DND-41 (cell line): ENCODE results near the gene KCNRG.

ENCODE experiments used
- ATAC-seq: fragments of 200-7000 bp; cut with Tn5 transposase; 3 replicates; pipeline ENCODE4 v1.9.1; 2021; ENCODE audit warnings: low read depth; ENCODE audit not compliant: insufficient read depth
- DNase-seq: peaks from one replicate; pipeline ENCODE4 v3.0.0-alpha.2; 2020
- H2AFZ ChIP-seq: 2 replicates; pipeline ENCODE4 v1.6.0; 2012; ENCODE audit warnings: low read depth, low read length
- H3K27ac ChIP-seq: 2 replicates; pipeline ENCODE4 v1.5.1; 2012; ENCODE audit warnings: low read length, inconsistent platforms
- H3K27me3 ChIP-seq: fragments of 200-600 bp; sonication (generic); 2 replicates; pipeline ENCODE4 v1.6.0; 2012; ENCODE audit warnings: low read length, mild to moderate bottlenecking, inconsistent platforms; ENCODE audit not compliant: insufficient read depth, poor library complexity
- H3K36me3 ChIP-seq: 2 replicates; pipeline ENCODE4 v1.5.1; 2012; ENCODE audit warnings: low read length, inconsistent platforms; ENCODE audit not compliant: insufficient read depth
- H3K4me1 ChIP-seq: 2 replicates; pipeline ENCODE4 v1.5.1; 2012; ENCODE audit warnings: mild to moderate bottlenecking, low read length; ENCODE audit not compliant: insufficient read depth
- H3K4me2 ChIP-seq: 2 replicates; pipeline ENCODE4 v1.6.0; 2012; ENCODE audit warnings: mild to moderate bottlenecking, moderate library complexity, low read length, inconsistent platforms; ENCODE audit not compliant: insufficient read depth
- H3K4me3 ChIP-seq, 2 experiments: fragments of 200-600 bp in 1 of 2; shearing (Covaris generic) in 1 of 2; 2 replicates each; pipeline ENCODE4 v1.5.1; 2012 to 2016; ENCODE audit warnings: inconsistent platforms in 2 of 2, low read length in 2 of 2, mild to moderate bottlenecking in 2 of 2, low read depth in 1 of 2, moderate library complexity in 1 of 2
- H3K79me2 ChIP-seq: 2 replicates; pipeline ENCODE4 v1.6.0; 2012; ENCODE audit warnings: low read length, inconsistent platforms; ENCODE audit not compliant: insufficient read depth
- H3K9ac ChIP-seq: 2 replicates; pipeline ENCODE4 v1.6.0; 2012; ENCODE audit warnings: low read depth, mild to moderate bottlenecking, inconsistent platforms, low read length, moderate library complexity
- H3K9me3 ChIP-seq: 2 replicates; pipeline ENCODE4 v1.5.1; 2012; ENCODE audit warnings: low read length, moderate library complexity, mild to moderate bottlenecking, inconsistent platforms; ENCODE audit not compliant: insufficient read depth, severe bottlenecking
- H4K20me1 ChIP-seq: 2 replicates; pipeline ENCODE4 v1.6.0; 2012; ENCODE audit warnings: low read length; ENCODE audit not compliant: insufficient read depth
- CTCF ChIP-seq: IDR thresholded peaks from 2 replicates; pipeline ENCODE4 v1.5.1; 2012; ENCODE audit warnings: borderline replicate concordance, low read length, moderate library complexity, mild to moderate bottlenecking; ENCODE audit not compliant: poor library complexity, severe bottlenecking; ENCODE audit errors: extremely low read depth
- EZH2 ChIP-seq: IDR thresholded peaks from 3 replicates; pipeline ENCODE4 v1.6.1; 2012; ENCODE audit warnings: borderline replicate concordance, low read depth, mild to moderate bottlenecking, moderate library complexity, low read length, inconsistent platforms; ENCODE audit not compliant: severe bottlenecking

Gene KCNRG

GRCh38 chr13:50011461-50011860 is 3.8 kb upstream of the KCNRG start:
- Histone ChIP-seq H3K4me2 (no peak overlapping the region), H2AFZ (no peak overlapping the region), H3K27ac (no peak overlapping the region), H3K9me3 (no peaks in the 10 kb centered on the region), H3K36me3 (peaks cover 84% of the 10 kb centered on the region), H3K79me2 (peaks cover 95% of the 10 kb centered on the region), H4K20me1 (peaks cover 42% of the 10 kb centered on the region), H3K27me3 (no peaks in the 10 kb centered on the region), H3K4me3 (no peak overlapping the region), H3K4me1 (no peaks in the 10 kb centered on the region), H3K9ac (no peak overlapping the region)
- TF ChIP-seq EZH2 = no peak
- TF ChIP-seq CTCF = no peak
- DNase-seq (no peak), ATAC-seq (no peak)

DNA sequence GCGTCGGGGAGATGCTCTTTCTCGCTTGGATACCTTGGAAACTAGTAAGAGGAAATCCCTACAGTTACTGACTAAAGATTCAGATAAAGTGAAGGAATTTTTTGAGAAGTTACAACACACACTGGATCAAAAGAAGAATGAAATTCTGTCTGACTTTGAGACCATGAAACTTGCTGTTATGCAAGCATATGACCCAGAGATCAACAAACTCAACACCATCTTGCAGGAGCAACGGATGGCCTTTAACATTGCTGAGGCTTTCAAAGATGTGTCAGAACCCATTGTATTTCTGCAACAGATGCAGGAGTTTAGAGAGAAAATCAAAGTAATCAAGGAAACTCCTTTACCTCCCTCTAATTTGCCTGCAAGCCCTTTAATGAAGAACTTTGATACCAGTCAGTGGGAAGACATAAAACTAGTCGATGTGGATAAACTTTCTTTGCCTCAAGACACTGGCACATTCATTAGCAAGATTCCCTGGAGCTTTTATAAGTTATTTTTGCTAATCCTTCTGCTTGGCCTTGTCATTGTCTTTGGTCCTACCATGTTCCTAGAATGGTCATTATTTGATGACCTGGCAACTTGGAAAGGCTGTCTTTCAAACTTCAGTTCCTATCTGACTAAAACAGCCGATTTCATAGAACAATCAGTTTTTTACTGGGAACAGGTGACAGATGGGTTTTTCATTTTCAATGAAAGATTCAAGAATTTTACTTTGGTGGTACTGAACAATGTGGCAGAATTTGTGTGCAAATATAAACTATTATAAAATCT is 2.7 kb upstream of the KCNRG start:
- H3K4me1 ChIP-seq = no peaks in the 10 kb centered on the region
- H3K27ac ChIP-seq = no peak overlapping the region
- H3K9ac ChIP-seq = no peak overlapping the region
- no peaks in the 10 kb centered on the region for H3K9me3 ChIP-seq
- H2AFZ ChIP-seq = no peak overlapping the region
- ATAC-seq (no peak), DNase-seq (no peak)
- peaks cover 40% of the 10 kb centered on the region for H4K20me1 ChIP-seq
- TF ChIP-seq CTCF (no peak), EZH2 (no peak)
- peaks cover 87% of the 10 kb centered on the region for H3K36me3 ChIP-seq
- H3K79me2 ChIP-seq = peaks cover 95% of the 10 kb centered on the region
- H3K4me3 ChIP-seq = no peak overlapping the region
- H3K4me2 ChIP-seq = no peak overlapping the region
- no peaks in the 10 kb centered on the region for H3K27me3 ChIP-seq

DNA sequence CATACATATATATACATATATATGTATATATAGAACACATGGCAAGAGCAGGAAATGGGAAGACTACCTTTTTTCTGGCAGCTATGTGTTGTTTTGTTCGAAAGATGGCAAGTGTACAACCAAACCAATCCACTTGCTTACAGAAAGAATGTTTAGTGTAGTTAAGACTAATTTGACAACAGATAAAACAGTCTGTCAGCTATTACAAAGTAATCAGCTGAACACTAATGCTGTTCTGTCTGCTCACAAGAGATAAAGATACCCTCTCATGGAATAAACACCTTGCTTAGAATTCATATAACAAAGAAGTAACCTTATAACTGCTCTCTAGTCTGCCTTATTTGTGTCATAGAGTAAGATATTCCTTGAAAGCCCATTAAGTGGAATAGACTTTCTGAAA is 858 bp upstream of the KCNRG start:
- no peak overlapping the region for H3K9ac ChIP-seq
- TF ChIP-seq CTCF (no peak), EZH2 (no peak)
- peaks cover 81% of the 10 kb centered on the region for H3K79me2 ChIP-seq
- no peak overlapping the region for H3K27ac ChIP-seq
- peaks cover 90% of the 10 kb centered on the region for H3K36me3 ChIP-seq
- no peak for ATAC-seq
- DNase-seq = no peak
- peaks cover 40% of the 10 kb centered on the region; the same call in 1 of the 2 replicates for H4K20me1 ChIP-seq
- no peak overlapping the region for H3K4me2 ChIP-seq
- H3K4me1 ChIP-seq = no peaks in the 10 kb centered on the region
- no peak overlapping the region for H3K4me3 ChIP-seq
- H2AFZ ChIP-seq = no peak overlapping the region
- H3K27me3 ChIP-seq = no peaks in the 10 kb centered on the region
- H3K9me3 ChIP-seq = no peaks in the 10 kb centered on the region
